Transverse colon (tissue), 4 donors: ENCODE results near the gene ST3GAL4. TPM values are rescaled to one million over a fixed set of nuclear protein-coding genes. Genes with fewer than 3 reads are reported as not detected.

Experiments
- DNase-seq: peaks from one replicate; pipeline ENCODE4 v3.0.0-alpha.2; 2019
- H3K27ac ChIP-seq, 4 donors: fragments of 200-600 bp; sonication (generic); 2 replicates each; pipeline ENCODE4 v1.5.1; 2016 to 2018; ENCODE audit warnings: inconsistent platforms in 4 of 4
- H3K27me3 ChIP-seq: fragments of 200-600 bp; sonication (generic); 2 replicates; pipeline ENCODE4 v1.5.1; 2017; ENCODE audit warnings: inconsistent platforms
- H3K36me3 ChIP-seq, 4 donors: fragments of 200-600 bp; sonication (generic); 2 replicates each; pipeline ENCODE4 v1.5.1; 2017 to 2019; ENCODE audit warnings: inconsistent platforms in 4 of 4
- H3K4me1 ChIP-seq, 4 donors: fragments of 200-600 bp; sonication (generic); 2 replicates each; pipeline ENCODE4 v1.5.1; 2017 to 2020; ENCODE audit warnings: inconsistent platforms in 4 of 4
- H3K4me3 ChIP-seq, 4 donors: fragments of 200-600 bp; sonication (generic); 1 replicate in 1 of 4; 2 replicates in 3 of 4; pipeline versions ENCODE4 v1.5.1 to v1.6.1; 2017 to 2019; ENCODE audit warnings: inconsistent platforms in 4 of 4
- H3K9me3 ChIP-seq, 2 donors: fragments of 200-600 bp; sonication (generic); 2 replicates each; pipeline ENCODE4 v1.5.1; 2017 to 2019; ENCODE audit warnings: inconsistent platforms in 2 of 2
- EP300 ChIP-seq: sonication (generic); formaldehyde crosslinking; IDR thresholded peaks from one replicate; pipeline ENCODE4 v1.6.1; 2017; ENCODE audit warnings: antibody characterized with exemption, low read depth
- POLR2A ChIP-seq: fragments of 450-650 bp; IDR thresholded peaks from one replicate; pipeline ENCODE4 v1.6.1; 2016; ENCODE audit warnings: antibody characterized with exemption, mild to moderate bottlenecking, moderate library complexity
- POLR2AphosphoS5 ChIP-seq, 3 donors: sonication (generic); formaldehyde crosslinking; IDR thresholded peaks; one replicate each; pipeline ENCODE4 v1.6.1; 2016; ENCODE audit warnings: antibody characterized with exemption in 3 of 3
- WGBS, 2 donors: methylation state at CpG; one replicate each; pipeline ENCODE4 v1.1.5; 2018; ENCODE audit warnings: low coverage in 1 of 2; 5-methylcytosine and 5-hydroxymethylcytosine counted together
- in situ Hi-C, 4 donors: fragments of 200-750 bp; cut with MboI; loops; one replicate each; pipeline versions ENCODE4 v1.15.0 to v1.15.1; 2017; ENCODE audit warnings: low sequenced_read_pairs in 3 of 4, low pct_ligation_motif_present in 1 of 4, low pct_unique_long_range_greater_than_20kb in 1 of 4
- intact Hi-C: fragments of 100-400 bp; cut with DNase I; formaldehyde crosslinking; loops from one replicate; pipeline ENCODE4 v1.15.1; 2023; ENCODE audit warnings: low total_unique reads
- small RNA-seq, 4 donors: library from RNA; depleted of rRNA; stranded (forward); fragments of <200 nt; gene quantifications; one replicate each; pipeline ENCODE3, GENCODE V24; 2016
- total RNA-seq, 4 donors: library from RNA; depleted of rRNA; stranded (reverse); fragments of >200 nt; gene quantifications; one replicate each; pipeline ENCODE4 v1.1.0, GENCODE V29; 2016
- TF ChIP-seq, protein P1 (sequence below), 5 experiments: fragments of 200-600 bp in 3 of 5; fragments of 450-650 bp in 2 of 5; sonication (generic) in 3 of 5; IDR thresholded peaks; 1 replicate in 2 of 5; 2 replicates in 3 of 5; pipeline ENCODE4 v1.5.1; 2016 to 2017; ENCODE audit warnings: antibody characterized with exemption in 5 of 5, inconsistent platforms in 3 of 5, mild to moderate bottlenecking in 2 of 5, moderate library complexity in 1 of 5

The ST3GAL4 gene
- total RNA-seq, 4 donors from 2014 or later = 26.1 to 206 (median 166) TPM

DNA sequence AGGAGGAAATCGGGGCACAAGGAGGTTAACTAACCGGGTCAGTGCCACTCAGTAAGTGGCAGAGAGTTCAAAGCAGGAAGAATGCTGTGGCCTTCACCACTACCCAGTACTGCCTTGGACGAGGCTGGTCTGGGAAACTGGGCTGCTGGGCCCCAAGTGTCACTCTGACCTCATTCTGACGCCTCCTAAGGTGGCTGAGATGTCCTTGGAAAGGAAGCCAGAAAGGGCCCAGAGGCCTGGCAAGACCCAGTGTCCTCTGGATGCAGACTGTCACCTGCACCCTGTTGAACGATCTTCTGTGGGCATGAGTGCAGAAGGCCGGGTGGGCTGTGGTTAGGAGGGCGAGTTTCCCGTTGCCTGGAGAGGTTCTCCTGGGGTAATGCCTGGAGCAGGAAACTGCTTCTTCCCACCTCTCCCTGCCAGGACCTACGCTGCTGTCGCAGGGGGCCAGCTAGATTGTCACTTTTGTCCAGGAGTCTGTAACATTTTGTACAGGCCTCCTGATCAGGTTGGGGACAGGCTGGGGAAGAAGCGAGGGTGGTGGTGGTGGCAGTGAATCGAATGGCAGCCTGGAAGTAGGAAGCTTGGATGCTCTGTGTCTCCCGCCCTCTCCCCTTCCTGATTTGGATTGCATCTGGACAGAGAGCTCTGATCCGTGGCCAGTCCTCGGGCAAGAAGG, 105.1 kb downstream of the ST3GAL4 start:
- Histone ChIP-seq H3K4me3 (no peak overlapping the region), H3K9me3 (no peaks in the 10 kb centered on the region), H3K27ac (no peak overlapping the region), H3K36me3 (no peaks in the 10 kb centered on the region), H3K27me3 (peaks cover 66% of the 10 kb centered on the region), H3K4me1 (peaks cover 0 to 3% (median under 1%) of the 10 kb centered on the region in 4 donors)
- DNase-seq = no peak
- intact Hi-C loops = no loop called here
- WGBS, 2 donors = 72 to 86% methylated on average over 2 to 15 of the region's 15 CpGs
- no peak for TF ChIP-seq EP300
- TF ChIP-seq, protein P1, sequence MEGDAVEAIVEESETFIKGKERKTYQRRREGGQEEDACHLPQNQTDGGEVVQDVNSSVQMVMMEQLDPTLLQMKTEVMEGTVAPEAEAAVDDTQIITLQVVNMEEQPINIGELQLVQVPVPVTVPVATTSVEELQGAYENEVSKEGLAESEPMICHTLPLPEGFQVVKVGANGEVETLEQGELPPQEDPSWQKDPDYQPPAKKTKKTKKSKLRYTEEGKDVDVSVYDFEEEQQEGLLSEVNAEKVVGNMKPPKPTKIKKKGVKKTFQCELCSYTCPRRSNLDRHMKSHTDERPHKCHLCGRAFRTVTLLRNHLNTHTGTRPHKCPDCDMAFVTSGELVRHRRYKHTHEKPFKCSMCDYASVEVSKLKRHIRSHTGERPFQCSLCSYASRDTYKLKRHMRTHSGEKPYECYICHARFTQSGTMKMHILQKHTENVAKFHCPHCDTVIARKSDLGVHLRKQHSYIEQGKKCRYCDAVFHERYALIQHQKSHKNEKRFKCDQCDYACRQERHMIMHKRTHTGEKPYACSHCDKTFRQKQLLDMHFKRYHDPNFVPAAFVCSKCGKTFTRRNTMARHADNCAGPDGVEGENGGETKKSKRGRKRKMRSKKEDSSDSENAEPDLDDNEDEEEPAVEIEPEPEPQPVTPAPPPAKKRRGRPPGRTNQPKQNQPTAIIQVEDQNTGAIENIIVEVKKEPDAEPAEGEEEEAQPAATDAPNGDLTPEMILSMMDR (IDR thresholded peaks at IDR 0.05) = no peak
- no peak for TF ChIP-seq POLR2AphosphoS5 (IDR thresholded peaks at IDR 0.05)
- no peak for TF ChIP-seq POLR2A
- in situ Hi-C loops = no loop called here

DNA sequence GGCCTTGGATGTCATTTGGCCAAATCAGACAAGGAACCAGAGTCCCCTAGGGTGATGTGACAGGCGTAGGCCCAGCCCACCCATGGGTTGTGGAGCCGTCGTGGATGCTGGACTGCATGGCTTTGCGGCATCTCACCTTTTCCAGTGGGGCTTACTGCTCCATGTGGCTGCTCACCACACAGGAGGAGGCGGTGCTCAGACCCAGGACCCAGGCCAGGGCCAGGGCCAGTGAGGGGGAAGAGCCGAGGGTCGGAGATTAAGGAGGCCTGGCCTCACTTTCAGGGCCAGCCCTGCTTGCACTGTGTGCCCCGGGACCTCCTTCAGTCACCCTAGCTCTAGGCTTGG, 105.6 kb downstream of the ST3GAL4 start:
- H3K36me3 ChIP-seq = no peaks in the 10 kb centered on the region
- DNase-seq = no peak
- TF ChIP-seq POLR2AphosphoS5 (IDR thresholded peaks at IDR 0.05) (no peak), EP300 (no peak), POLR2A (no peak)
- TF ChIP-seq, protein P1 (IDR thresholded peaks at IDR 0.05) = no peak
- H3K4me1 ChIP-seq = peaks cover 0 to 8% (median 3%) of the 10 kb centered on the region in 4 donors
- WGBS, 2 donors = 91% methylated on average over 8 of the region's 8 CpGs; no CpG with 5 or more reads in 1 of the 2 donors
- intact Hi-C loops = no loop called here
- in situ Hi-C loops = no loop called here
- no peaks in the 10 kb centered on the region for H3K9me3 ChIP-seq
- no peak overlapping the region for H3K27ac ChIP-seq
- H3K27me3 ChIP-seq = peaks cover 71% of the 10 kb centered on the region
- no peak overlapping the region for H3K4me3 ChIP-seq

DNA sequence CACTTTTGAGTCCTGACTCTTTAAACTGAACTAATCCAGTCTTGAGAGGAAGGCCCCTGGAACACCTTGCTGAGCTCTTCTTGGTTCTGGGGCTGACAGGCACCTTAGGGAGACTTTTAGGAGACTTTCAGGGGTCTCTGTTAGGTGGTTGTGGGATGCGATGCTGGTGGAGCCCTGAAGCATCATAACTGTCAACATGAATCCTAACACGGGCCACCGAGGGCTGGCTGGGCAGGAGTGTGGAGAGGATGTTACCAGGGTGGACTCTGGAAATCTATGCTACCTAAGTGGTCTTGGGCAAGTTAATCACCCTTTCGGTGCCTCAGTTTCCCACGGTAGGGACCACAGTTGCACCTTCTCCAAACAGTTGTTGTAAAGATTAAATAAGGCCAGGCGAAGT, 106.5 kb downstream of the ST3GAL4 start:
- TF ChIP-seq EP300 = no peak
- no peak for TF ChIP-seq POLR2AphosphoS5 (IDR thresholded peaks at IDR 0.05)
- TF ChIP-seq, protein P1 (IDR thresholded peaks at IDR 0.05) = no peak
- TF ChIP-seq POLR2A = no peak
- in situ Hi-C loops = no loop called here
- Histone ChIP-seq H3K27ac (no peak overlapping the region), H3K36me3 (no peaks in the 10 kb centered on the region), H3K9me3 (no peaks in the 10 kb centered on the region), H3K4me1 (peaks cover 0 to 10% (median 4%) of the 10 kb centered on the region in 4 donors), H3K4me3 (no peak overlapping the region), H3K27me3 (peaks cover 80% of the 10 kb centered on the region)
- 79% methylated on average over 6 of the region's 6 CpGs; no CpG with 5 or more reads in 1 of the 2 donors for WGBS, 2 donors
- intact Hi-C loops = no loop called here
- no peak for DNase-seq

DNA sequence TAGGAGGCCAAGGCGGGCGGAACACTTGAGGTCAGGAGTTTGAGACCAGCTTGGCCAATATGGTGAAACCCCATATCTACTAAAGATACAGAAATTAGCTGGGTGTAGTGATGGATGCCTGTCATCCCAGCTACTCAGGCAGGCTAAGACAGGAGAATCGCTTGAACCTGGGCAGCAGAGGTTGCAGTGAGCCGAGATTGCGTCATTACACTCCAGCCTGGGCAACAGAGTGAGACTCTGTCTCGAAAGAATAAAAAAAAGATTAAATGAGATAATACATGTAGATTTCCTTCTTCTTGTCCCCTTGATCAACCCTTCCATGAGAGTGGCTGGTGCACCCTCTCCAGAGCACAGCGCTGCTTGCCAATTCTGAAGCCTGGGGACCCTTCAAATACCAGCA, 106.9 kb downstream of the ST3GAL4 start:
- H3K9me3 ChIP-seq = no peaks in the 10 kb centered on the region
- H3K36me3 ChIP-seq = no peaks in the 10 kb centered on the region
- no peak for DNase-seq
- peaks cover 0 to 10% (median 4%) of the 10 kb centered on the region in 4 donors for H3K4me1 ChIP-seq
- WGBS, 2 donors = 97 to 100% methylated on average over 1 to 7 of the region's 7 CpGs
- no peak overlapping the region for H3K4me3 ChIP-seq
- peaks cover 84% of the 10 kb centered on the region for H3K27me3 ChIP-seq
- in situ Hi-C loops = no loop called here
- H3K27ac ChIP-seq = no peak overlapping the region
- TF ChIP-seq, protein P1 (IDR thresholded peaks at IDR 0.05) = no peak
- TF ChIP-seq EP300 (no peak), POLR2AphosphoS5 (IDR thresholded peaks at IDR 0.05) (no peak), POLR2A (no peak)
- intact Hi-C loops = no loop called here

Small RNA genes within 50 kb of the gene (small RNA-seq; reads per million reads assigned to genes)
- 0 reads per million in 4 donors for gene AP001318.3

Other genes with a start within 250 kb of the ST3GAL4 start
- gene RPUSD4, start 144.0 kb upstream of the ST3GAL4 start, total RNA-seq = 10 to 100 TPM; 11.1 to 20.3 (median 12.6) TPM
- gene FAM118B, start 143.9 kb upstream of the ST3GAL4 start, total RNA-seq = 10 to 100 TPM; 13.7 to 54.5 (median 47.3) TPM
- 10 to 100 TPM; 18.9 to 66.5 (median 63.5) TPM for gene SRPRA, start 86.8 kb upstream of the ST3GAL4 start, total RNA-seq
- 10 to 100 TPM; 17.2 to 51.5 (median 24.7) TPM for gene FOXRED1, start 86.5 kb upstream of the ST3GAL4 start, total RNA-seq
- gene TIRAP, start 72.6 kb upstream of the ST3GAL4 start, total RNA-seq = 10 to 100 TPM in 3 of 4 donors, 1 to 10 TPM in 1; 5.8 to 38.9 (median 20.3) TPM
- 10 to 100 TPM in 3 of 4 donors, under 1 TPM in 1; 0.40 to 13.7 (median 11.3) TPM for gene DCPS, start 51.6 kb upstream of the ST3GAL4 start, total RNA-seq